HG03175 (cell line): ENCODE data around the gene ARPC1B.

Source experiments
- ATAC-seq: cut with Tn5 transposase; IDR thresholded peaks from one replicate; pipeline ENCODE4 v1.9.1; 2021; ENCODE audit warnings: mild to moderate bottlenecking, moderate library complexity; ENCODE audit not compliant: unreplicated experiment

The ARPC1B gene

DNA sequence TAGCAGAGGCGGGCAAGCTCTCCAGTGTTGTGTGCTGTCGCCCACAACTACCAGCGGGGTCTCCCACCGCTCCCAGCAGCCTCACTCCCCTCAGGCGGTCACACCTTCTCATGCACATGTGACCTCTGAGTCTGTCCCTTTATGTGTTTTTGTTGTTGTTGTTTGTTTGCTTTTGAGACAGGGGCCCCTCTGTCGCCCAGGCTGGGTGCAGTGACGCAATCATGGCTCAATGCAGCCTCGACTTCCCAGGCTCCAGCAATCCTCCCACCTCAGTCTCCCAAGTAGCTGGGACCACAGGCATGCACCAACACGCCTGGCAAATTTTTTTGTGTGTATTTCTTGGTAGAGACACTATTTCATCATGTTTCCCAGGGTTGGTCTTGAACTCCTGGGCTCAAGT is 65.7 kb downstream of the ARPC1B start:
- ATAC-seq = no peak
